GM12892 (cell line): ENCODE measurements around the gene ASAH2.

Experiments
- POLR2A ChIP-seq: IDR thresholded peaks from 2 replicates; pipeline ENCODE4 v1.6.1; 2011; ENCODE audit warnings: low read depth, low read length, control low read depth
- POLR2AphosphoS5 ChIP-seq: IDR thresholded peaks from 2 replicates; pipeline ENCODE4 v1.6.1; 2011; ENCODE audit warnings: low read depth, low read length, control low read depth
- TAF1 ChIP-seq: IDR thresholded peaks from 2 replicates; pipeline ENCODE4 v1.6.1; 2011; ENCODE audit warnings: low read depth, mild to moderate bottlenecking, control low read depth, low read length, borderline replicate concordance

- TF ChIP-seq POLR2A (no peak), POLR2AphosphoS5 (no peak), TAF1 (no peak)
Observed at GRCh38 chr10:50280049-50280841, 28.9 kb upstream of the ASAH2 start.
